Measurements from ENCODE around the gene MKLN1.
"Not testable (repeated sequence)": the region's sequence is repeated elsewhere in the genome, so short reads cannot be mapped to it uniquely, and the experiment has no call there.

The MKLN1 gene

DNA sequence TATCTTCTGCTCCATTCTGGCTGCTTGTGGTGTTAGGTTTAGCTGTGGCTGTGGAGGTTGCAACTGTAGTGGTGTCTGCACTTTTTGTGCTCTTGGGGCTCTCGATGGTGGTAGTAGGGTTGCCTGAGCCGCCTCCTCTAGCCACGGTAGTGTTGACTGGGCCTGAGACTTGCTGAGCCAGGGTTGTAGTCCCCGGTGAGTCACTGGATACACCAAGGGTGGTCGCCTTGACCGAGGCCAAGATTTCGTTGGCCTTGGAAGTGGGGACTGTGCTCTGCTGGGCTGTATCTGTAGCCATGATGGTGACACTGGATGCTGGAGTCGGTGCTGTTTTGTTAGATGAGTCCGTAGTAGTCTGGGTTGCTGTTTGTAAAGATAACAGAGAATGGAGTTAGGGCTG lies 183.4 kb downstream of the MKLN1 start:
- Histone ChIP-seq H3K27me3 (replicated peaks) (no peaks in the 10 kb centered on the region), H3K4me3 (ENCODE audit: low read depth, low read length) (no peak overlapping the region), H3K36me3 (replicated peaks) (no peaks in the 10 kb centered on the region), H3K27ac (no peak overlapping the region)
- TF ChIP-seq, protein P1, sequence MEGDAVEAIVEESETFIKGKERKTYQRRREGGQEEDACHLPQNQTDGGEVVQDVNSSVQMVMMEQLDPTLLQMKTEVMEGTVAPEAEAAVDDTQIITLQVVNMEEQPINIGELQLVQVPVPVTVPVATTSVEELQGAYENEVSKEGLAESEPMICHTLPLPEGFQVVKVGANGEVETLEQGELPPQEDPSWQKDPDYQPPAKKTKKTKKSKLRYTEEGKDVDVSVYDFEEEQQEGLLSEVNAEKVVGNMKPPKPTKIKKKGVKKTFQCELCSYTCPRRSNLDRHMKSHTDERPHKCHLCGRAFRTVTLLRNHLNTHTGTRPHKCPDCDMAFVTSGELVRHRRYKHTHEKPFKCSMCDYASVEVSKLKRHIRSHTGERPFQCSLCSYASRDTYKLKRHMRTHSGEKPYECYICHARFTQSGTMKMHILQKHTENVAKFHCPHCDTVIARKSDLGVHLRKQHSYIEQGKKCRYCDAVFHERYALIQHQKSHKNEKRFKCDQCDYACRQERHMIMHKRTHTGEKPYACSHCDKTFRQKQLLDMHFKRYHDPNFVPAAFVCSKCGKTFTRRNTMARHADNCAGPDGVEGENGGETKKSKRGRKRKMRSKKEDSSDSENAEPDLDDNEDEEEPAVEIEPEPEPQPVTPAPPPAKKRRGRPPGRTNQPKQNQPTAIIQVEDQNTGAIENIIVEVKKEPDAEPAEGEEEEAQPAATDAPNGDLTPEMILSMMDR (IDR thresholded peaks at IDR 0.05; ENCODE audit: low read depth, low read length, missing control alignments) = no peak
- in situ Hi-C loops (cut with HindIII; ENCODE audit: low pct_ligation_motif_present, low sequenced_read_pairs) = no loop called here
- no peak for DNase-seq

- TF ChIP-seq, protein P1 (IDR thresholded peaks at IDR 0.05; ENCODE audit: low read depth, low read length, missing control alignments) = no peak
- Histone ChIP-seq H3K4me3 (ENCODE audit: low read depth, low read length) (no peak overlapping the region), H3K27ac (no peak overlapping the region), H3K27me3 (replicated peaks) (no peaks in the 10 kb centered on the region), H3K36me3 (replicated peaks) (no peaks in the 10 kb centered on the region)
- in situ Hi-C loops (cut with HindIII; ENCODE audit: low pct_ligation_motif_present, low sequenced_read_pairs) = no loop called here
- DNase-seq = no peak
Observed at GRCh38 chr7:131511774-131512535, 184.3 kb downstream of the MKLN1 start.

DNA sequence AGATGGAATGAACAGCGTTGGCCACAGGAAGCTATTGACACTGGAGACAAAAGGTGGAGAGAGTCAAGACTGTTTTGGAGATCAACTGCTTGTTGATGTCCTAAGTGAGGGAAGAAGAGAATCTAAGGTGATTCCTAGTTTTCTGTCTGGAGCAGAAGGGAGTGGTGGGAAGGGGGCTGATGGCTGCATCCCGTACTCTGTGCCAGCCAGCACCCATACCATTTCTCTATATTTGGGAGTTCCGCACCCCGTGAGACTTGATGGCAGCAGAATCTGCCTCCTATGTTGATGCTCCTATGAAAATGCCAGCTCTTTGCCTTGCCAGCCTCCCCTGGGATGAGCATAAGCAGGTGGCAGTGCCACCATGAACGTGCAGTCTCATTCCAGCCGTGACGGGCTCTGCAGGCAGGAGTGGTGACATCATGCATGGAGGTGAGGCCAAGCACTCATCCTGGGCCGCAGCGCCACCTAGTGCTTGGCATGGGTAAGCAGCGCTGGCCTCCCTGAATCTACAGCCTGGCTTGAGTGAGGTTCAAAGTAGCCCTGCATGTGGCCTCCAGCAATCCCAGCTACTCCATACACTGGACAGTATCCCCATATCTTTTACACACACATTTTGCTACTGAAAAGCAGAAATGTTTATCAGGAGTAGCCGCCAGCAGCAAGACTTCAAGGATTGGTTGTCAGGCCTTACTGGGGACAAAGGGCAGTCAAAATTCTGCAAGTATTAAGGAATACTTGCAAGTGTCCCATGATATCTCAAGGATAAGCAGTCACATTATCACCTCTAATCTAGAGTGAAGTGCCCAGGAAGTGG lies 185.8 kb downstream of the MKLN1 start:
- H3K4me3 ChIP-seq (ENCODE audit: low read depth, low read length) = no peak overlapping the region
- DNase-seq = peak; percentile 76
- no peaks in the 10 kb centered on the region for H3K36me3 ChIP-seq (replicated peaks)
- TF ChIP-seq, protein P1 (IDR thresholded peaks at IDR 0.05; ENCODE audit: low read depth, low read length, missing control alignments) = peak; percentile 98
- in situ Hi-C loops (cut with HindIII; ENCODE audit: low pct_ligation_motif_present, low sequenced_read_pairs) = no loop called here
- H3K27ac ChIP-seq = no peak overlapping the region
- H3K27me3 ChIP-seq (replicated peaks) = no peaks in the 10 kb centered on the region

DNA sequence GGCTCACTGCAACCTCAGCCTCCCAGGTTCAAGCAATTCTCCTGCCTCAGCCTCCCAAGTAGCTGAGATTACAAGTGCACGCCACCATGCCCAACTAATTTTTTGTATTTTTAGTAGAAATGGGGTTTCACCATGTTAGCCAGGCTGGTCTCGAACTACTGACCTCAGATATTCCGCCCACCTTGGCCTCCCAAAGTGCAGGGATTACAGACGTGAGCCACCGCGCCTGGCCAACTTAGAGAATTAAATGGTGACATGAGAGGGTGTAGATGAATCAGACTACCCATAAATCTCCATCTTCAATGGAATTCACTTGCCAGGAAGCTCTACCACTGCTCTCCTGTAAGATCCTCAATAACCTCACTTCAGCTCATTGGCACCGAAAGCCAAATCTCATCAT lies 187.8 kb downstream of the MKLN1 start:
- H3K36me3 ChIP-seq (replicated peaks); H3K27me3 ChIP-seq (replicated peaks); H3K27ac ChIP-seq; DNase-seq; H3K4me3 ChIP-seq (ENCODE audit: low read depth, low read length); in situ Hi-C loops (cut with HindIII; ENCODE audit: low pct_ligation_motif_present, low sequenced_read_pairs): not testable (repeated sequence)

DNA sequence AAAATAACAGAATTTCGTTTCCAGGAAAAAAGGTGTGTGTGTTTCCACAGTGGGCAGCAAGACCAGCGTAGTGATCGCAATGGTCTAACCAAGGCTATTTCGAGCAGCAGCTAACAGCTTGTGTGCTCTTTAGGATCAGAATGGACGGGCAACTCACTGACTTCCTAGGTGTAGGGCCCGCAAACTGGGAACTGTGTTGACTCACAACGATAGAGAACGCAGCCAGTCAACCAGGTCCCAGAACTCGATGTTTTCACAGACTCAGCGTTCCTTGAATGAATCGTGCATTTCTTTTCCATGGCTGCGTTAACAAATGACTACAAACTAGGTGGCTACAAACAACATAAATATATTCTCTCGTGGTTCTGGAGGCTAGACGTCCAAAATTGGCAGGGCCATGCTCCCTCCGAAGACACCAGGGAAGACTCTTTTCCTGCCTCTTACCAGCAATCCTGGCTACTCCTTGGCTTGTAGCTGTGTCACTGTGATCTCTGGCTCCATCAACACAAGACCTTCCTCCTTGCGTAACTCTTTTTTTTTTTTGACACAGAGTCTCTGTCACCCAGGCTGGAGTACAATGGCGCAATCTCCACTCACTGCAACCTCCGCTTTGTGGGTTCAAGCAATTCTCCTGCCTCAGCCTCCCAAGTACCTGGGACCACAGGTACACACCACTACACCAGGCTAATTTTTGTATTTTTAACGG lies 189.7 kb downstream of the MKLN1 start:
- no peak for DNase-seq
- TF ChIP-seq, protein P1 (IDR thresholded peaks at IDR 0.05; ENCODE audit: low read depth, low read length, missing control alignments) = no peak
- Histone ChIP-seq H3K27ac (no peak overlapping the region), H3K36me3 (replicated peaks) (no peaks in the 10 kb centered on the region), H3K27me3 (replicated peaks) (no peaks in the 10 kb centered on the region), H3K4me3 (ENCODE audit: low read depth, low read length) (no peak overlapping the region)
- in situ Hi-C loops (cut with HindIII; ENCODE audit: low pct_ligation_motif_present, low sequenced_read_pairs) = no loop called here

DNA sequence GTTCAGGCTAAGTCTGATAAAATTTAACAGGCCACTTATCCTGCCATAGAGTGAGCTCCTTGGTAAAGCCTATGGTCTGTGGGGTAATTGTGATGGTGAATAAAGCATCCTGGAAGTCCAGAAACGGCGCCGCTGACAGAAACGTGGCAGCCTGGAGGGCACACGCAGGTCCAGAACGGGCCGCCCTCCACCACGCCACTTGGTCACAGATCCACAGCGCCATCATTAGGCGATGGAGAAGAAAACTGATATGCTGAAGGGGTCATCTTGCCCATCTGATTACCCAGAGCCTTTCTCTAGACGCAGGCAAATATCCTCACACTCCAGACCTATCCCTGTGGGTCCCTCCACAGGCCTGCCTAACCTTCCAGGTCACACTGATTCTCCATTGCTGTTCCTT lies 190.9 kb downstream of the MKLN1 start:
- no peaks in the 10 kb centered on the region for H3K36me3 ChIP-seq (replicated peaks)
- in situ Hi-C loops (cut with HindIII; ENCODE audit: low pct_ligation_motif_present, low sequenced_read_pairs) = no loop called here
- TF ChIP-seq, protein P1 (IDR thresholded peaks at IDR 0.05; ENCODE audit: low read depth, low read length, missing control alignments) = no peak
- H3K27me3 ChIP-seq (replicated peaks) = no peaks in the 10 kb centered on the region
- H3K4me3 ChIP-seq (ENCODE audit: low read depth, low read length) = no peak overlapping the region
- H3K27ac ChIP-seq = no peak overlapping the region
- DNase-seq = no peak
